ENCODE results near the gene ARMC8. TPM values are rescaled to one million over a fixed set of nuclear protein-coding genes. Genes with fewer than 3 reads are reported as not detected.

ARMC8 gene
- polyA plus RNA-seq, 3 donors: 55.9 to 58.6 (median 57.9) TPM

DNA sequence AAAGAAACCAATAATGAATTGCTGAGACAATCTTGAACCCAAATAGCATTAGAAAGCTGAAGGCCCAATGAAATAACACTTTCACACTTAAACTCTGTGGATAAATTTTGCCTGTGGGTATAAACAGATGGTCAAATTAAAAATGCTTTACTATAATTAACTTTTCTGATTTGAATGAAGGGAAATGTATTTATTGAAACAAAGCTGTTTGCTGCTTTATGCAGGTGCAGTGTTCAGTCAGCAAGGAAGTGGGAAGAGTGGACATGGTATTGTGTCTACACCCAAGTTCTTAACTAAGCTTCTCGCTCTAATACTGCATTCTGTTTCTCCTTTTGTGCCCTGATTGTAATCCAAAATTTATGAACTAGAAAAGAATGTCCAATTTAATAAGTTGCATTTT is 110.8 kb downstream of the ARMC8 start:
- no peak for DNase-seq (ENCODE audit: low read depth in 3 of 3, low spot score in 2 of 3)

DNA sequence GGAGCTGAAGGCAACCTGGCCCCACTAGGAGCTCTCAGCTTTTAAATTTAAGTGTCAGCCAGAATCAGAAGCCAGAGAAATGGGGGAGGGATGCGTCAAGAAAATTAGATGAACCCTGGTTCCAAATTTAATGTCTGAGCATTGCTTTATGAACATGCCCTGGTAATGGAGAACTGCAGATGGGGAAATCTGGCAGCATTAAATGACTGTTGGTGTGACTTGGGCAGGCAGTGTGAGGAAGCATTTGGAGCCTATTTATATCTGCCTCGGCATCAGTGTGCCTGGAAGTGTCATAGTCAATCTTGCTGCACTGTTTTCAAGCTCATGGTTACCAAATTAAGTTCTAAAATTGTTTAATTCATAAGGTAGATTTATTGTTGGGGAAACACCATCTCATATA is 113.5 kb downstream of the ARMC8 start:
- no peak for DNase-seq (ENCODE audit: low read depth in 3 of 3, low spot score in 2 of 3)

DNA sequence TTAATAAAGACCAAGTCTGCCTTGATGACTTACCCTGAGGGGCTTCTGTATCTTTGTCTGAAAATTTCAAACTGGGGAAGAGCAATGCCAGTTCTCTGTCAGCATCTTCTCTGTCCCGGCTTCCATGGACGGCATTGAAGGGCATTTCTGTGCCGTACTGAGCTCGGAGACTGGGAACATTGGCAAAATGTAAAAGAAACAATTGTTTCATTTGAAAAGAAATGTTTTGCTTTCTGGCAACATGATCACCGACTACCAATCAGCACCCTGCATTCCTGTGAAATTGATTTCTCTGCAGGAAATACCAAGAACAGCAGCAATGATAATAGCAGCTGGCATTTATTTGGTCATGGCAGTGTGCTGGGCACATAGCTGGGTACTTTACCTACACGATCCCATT is 116.4 kb downstream of the ARMC8 start:
- no peak for DNase-seq (ENCODE audit: low read depth in 3 of 3, low spot score in 2 of 3)

DNA sequence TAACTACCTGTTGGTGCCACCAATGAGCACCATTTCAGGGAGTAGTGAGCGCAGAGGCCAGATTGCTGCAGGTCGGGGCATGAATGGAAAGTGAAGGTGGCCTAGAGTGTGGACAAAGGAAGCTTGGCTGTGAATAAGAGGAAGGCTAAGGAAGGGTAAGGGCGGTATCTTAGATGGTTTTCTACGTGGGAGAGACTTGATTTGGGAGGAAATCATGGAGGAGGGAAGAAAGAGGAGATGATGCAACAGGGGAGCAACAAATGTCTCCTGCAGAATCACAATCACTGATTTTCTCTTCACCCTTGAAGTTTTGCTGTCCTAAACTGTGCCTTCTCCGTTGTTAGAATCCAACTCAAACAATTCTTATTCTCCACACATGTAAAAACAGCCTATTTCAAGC is 120.8 kb downstream of the ARMC8 start:
- no peak for DNase-seq (ENCODE audit: low read depth in 3 of 3, low spot score in 2 of 3)

DNA sequence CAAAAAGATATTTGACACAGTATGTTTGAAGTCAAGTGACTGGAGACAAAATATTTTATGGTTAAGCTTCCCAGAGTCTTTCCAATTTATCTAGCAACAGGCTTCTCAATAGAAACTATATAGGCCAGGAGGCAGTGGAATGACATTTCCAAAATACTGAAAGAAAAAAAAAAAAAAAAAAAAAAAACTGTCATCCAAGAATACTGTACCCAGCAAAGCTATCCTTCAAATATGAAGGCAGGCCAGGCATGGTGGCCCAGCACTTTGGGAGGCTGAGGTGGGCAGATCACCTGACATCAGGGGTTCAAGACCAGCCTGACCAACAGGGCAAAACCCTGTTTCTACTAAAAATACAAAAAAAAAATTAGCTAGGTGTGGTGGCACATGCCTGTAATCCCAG is 121.7 kb downstream of the ARMC8 start:
- no peak for DNase-seq (ENCODE audit: low read depth in 3 of 3, low spot score in 2 of 3)

DNA sequence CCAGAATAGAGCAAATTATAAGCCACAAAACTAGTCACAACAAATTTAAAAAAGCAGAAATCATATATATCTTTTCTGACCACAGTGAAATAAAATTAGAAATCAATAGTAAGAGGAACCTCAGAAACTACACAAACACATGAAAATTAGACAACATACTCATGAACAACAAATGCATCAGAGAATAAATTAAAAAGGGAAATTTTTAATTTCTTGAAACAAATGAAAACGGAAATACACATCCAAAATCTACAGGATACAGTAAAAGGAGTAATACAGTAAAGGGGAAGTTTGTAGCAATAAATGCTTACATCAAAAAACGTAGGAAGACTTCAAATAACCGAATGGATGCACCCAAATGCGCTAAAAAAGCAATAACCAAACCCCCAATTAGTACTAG is 123.4 kb downstream of the ARMC8 start:
- DNase-seq (ENCODE audit: low read depth in 3 of 3, low spot score in 2 of 3): no peak

DNA sequence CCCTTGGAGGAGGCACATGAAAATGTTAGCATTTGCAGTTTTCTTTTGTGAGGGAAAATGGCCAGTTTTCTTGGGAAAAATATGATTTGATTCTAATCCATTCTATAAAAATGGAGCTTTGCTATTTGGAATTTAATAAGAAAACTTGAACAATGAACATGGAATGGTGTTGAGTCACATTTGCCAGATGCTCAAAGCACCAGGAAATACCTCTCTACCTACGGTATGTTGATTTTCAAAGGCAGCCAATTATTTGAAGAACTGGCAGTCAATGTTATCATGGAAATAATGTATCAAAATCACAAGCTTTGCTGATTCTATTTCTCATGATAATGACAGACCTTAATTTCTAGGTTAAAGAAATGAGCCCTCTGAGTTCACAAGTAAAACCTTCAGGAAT is 127.7 kb downstream of the ARMC8 start:
- no peak for DNase-seq (ENCODE audit: low read depth in 3 of 3, low spot score in 2 of 3)

DNA sequence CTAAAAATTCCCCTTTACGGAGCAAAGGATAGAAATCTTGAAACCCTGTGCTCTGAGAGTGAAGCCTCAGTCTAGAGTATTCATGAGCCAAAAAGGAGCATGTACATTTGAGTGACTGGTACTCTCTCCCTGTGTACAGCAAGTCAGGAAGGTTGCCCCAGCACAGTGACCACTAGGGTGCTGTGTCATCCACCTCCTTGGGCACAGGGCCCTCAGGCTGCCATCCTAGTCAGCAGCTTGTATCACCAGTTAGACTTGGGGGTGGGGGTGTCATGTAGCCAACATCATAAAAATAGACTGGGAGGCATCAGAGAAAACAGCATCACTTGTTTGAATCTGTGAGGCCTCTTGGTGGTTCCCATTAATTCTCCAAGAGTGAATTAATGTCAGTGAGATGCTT is 130.6 kb downstream of the ARMC8 start:
- DNase-seq (ENCODE audit: low read depth in 3 of 3, low spot score in 2 of 3): no peak

DNA sequence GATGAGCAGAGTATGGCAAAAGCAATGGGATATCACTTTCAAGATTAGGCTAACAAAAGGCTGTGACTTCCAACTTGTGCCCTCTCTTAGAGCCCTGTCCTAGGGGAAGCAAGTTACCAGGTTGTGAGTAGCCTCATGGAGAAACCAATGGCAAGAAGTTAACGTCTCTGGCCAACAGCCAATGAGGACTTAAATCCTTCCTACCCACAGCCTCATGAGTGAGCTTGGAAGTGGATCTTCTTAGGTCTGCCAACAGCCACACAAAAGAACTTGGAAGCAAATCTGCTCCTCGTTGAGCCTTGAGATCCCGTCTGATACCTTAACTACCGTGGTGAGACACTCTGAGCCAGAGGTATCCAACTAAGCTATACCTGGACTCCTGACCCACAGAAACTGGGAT is 136.9 kb downstream of the ARMC8 start:
- no peak for DNase-seq (ENCODE audit: low read depth in 3 of 3, low spot score in 2 of 3)

DNA sequence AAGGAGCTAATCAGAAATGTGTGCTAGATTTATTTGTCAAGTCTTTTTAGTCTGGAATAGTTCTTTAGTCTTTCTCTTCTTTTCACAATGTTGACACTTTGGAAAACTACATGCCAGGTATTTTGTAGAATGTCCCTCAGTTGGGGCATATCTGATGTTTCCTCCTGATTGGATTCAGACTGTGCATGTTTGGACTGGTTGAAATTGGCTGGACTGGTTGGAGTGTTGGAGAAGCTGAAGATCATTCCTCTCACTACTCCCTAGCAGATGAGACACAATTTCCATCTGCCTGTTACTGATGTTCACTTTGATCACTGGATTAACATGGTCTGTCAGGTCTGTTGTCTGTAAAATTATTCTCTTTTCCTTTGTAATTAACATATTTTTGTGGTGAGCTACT is 138.9 kb downstream of the ARMC8 start:
- DNase-seq (ENCODE audit: low read depth in 3 of 3, low spot score in 2 of 3): no peak

DNA sequence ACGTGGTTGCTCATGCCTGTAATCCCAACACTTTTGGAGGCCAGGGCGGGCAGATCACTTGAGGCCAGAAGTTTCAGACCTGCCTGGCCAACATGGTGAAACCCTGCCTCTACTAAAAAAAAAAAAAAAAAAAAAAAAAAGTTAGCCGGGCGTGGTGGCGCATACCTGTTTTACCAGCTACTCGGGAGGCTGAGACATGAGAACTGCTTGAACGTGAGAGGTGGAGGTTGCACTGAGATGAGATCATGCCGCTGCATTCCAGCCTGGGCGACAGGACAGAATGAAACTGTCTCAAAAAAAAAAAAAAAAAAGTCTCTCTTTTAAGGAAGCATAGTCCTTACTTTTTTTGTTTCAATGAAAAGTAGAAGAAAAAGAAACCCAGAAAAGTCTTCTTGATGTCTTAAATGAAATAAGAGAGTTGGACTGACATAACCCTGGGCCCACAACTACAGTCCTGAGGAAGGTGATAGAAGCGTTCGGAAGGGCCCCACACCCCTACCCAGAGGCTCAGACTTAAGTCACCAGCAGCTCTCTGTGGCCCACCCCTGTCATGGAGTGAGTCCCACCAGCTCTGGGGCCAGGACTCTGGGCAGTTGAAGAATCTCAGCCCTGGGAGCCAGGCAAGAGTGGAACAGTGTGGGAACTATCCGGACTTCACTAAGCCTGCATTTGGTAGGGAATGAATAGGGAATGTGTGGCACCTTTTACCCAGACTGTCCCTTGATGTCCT is 139.9 kb downstream of the ARMC8 start:
- DNase-seq (ENCODE audit: low read depth in 3 of 3, low spot score in 2 of 3): no peak

DNA sequence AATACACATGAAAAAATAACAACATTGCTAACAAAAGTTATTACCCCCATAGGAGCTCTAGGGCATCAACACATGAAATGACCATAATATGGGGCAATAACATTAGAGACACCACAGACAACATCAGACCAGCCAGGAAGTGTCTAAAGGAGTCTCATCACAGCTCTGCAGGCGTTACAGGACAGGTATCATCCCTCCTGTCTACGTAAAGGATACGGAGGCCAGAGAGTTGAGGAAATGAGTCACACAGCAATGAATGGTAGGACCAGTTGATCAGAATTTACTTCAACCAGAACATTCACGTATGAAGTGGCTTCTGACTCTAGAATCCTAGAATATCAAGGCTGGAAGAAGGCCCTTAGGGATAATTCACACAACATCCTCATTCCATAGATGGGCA is 140.7 kb downstream of the ARMC8 start:
- no peak for DNase-seq (ENCODE audit: low read depth in 3 of 3, low spot score in 2 of 3)

DNA sequence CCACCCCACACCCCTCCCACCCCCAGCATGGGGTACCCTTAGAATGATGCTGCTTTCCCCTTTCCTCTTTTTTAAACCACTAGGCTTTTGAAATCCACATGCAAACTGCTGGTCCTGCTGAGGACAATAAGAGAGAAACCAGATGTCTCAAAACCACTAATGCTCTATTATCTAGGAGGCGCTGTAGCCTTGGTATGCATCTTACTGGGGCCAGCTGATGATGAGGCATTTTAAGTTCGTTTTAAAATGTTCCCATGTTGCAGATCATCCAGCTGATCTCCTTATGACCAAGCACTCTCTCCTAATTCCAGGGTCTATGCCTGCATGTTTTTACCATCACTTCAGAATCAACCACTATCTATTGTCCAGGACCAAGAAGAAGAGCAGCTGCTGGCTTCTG is 141.2 kb downstream of the ARMC8 start:
- no peak for DNase-seq (ENCODE audit: low read depth in 3 of 3, low spot score in 2 of 3)

DNA sequence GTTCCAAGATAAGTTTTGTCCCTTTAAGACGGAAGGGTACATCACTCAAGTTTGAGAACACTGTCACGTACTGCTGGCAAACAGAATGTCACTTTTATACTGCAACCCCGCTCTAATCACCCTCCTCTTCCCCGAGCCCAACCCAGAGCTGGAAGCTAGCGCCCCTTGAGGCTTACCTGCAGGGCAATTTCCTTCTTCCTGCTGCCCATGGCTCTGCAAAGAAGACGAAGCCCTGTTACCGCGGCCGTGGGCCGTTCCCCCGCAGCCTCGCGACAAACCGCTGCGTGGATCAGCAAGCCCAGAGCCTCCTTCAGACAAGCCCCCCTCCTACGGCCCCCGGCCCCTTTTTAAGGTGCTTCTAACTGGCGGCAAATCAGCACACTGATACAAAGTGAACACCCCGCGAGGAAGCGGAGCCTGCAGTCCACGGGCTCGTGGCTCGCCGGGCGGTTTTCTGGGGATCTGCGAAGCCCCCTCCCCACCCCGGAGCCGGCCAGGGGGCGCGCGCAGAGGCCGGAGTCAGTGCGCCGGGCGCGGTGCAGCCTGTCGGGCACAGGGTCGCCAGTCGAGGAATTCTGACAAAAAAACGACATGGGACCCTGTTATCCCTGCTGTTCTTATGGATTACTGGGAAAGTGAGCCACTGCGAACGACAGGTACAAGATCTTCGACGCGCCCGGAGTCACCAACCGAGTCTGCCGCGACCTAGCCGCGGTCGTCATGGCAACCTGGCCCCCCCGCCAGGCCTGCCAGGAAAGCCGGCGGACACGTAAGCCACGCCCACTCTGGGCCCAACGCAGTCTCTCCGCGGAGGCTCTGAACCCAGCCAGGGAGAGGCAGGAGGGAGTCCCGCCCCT is 142.3 kb downstream of the ARMC8 start, which contains the start of gene NME9:
TSS of gene NME9 (minus strand) at position 725 of the 857 bp plus-strand sequence. CDS start at position 209, 516 bp downstream.
- DNase-seq (ENCODE audit: low read depth in 3 of 3, low spot score in 2 of 3): peak in 2 of 3 donors; percentile 59 to 74

DNA sequence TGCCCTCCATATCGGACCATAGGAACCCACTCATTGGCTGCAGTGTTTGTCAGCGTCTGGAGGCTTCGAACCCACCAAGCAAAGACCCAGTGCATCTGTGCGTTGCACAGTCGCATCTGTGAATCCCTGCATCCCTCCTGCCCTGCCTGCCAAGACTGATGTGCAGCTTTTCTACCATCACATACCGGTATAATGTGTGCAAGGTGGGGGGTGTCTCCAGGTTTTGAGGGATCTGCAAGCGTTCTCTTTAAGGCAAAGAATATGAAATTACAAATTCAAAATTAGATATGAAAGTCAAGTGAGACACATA is 142.8 kb downstream of the ARMC8 start:
- no peak for DNase-seq (ENCODE audit: low read depth in 3 of 3, low spot score in 2 of 3)

DNA sequence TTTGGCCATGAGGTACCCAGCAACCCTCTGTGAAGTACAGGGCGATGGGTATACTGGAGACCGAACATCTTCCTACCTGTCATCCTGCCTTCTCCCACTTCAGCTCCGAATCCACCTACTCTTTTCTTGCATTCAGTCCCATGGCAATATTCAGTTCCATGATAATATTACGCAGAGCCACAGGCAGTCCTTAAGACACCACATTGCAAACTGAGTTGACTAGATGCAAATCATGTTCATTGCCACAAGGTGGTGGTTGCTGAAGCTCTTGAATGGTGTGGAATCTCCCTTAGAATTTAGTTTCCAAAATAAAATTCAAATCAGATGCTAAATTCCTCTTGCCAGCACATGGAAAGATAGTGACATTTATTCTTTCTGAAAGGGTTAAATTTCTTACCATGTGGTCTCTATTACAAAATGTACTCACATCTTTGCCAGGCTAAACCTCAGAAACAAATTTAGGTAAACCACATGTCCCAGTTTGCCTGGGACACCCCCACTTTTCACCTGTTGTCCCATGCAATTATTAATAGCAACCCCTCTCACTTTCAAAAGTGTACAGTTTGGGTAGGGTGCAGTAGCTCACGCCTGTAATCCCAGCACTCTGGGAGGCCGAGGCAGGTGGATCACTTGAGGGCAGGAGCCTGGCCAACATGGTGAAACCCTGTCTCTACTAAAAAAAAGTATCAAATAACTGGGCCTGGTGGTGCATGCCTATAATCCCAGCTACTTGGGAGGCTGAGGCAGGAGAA is 144.2 kb downstream of the ARMC8 start:
- no peak for DNase-seq (ENCODE audit: low read depth in 3 of 3, low spot score in 2 of 3)

DNA sequence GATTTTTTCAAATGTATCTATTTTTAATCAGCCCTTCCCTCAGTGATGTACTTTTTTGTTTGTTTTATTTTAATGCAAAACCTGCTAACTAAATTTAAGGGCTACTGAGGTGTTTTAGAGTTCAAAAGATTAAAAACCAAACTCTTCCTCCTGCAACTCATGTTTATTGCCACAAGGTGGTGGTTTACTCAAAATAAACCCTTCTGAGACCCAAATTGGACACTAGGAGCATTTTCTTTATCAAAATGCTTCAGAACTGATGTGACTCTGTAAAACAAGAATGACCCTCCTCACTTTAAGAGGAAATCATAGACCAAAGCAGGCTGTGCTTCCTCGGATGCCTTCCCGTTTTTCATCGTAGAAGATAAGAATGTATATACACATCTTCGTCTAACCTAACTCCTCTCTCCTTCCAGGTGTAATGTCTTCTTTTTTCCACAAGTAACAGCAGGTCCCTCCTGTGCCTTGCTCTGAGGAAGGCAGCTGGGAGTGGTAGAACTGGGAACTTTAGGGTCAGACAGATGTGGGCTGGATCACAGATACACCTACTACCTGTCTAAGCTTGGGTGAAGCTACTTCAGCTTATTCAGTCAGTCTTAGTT is 145.5 kb downstream of the ARMC8 start:
- DNase-seq (ENCODE audit: low read depth in 3 of 3, low spot score in 2 of 3): no peak

DNA sequence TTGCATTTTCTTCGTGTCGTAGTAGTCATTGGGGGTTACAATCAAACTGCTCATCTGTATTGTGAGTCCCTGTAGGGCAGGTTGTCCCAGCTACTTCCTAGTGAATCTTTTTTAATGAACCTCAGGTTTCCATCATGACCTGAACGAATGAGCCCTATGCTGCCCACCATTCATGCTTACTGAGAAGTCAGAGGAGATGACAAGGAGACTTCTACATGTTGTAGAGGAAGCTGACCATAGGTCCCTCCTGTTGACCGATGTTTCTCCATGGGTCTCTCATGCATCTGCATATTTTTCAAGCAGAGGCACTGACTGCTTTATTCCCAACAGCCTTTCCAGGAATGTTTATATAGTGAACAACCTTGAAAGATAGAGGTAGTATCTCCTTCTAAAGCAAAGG is 147.5 kb downstream of the ARMC8 start:
- DNase-seq (ENCODE audit: low read depth in 3 of 3, low spot score in 2 of 3): no peak

DNA sequence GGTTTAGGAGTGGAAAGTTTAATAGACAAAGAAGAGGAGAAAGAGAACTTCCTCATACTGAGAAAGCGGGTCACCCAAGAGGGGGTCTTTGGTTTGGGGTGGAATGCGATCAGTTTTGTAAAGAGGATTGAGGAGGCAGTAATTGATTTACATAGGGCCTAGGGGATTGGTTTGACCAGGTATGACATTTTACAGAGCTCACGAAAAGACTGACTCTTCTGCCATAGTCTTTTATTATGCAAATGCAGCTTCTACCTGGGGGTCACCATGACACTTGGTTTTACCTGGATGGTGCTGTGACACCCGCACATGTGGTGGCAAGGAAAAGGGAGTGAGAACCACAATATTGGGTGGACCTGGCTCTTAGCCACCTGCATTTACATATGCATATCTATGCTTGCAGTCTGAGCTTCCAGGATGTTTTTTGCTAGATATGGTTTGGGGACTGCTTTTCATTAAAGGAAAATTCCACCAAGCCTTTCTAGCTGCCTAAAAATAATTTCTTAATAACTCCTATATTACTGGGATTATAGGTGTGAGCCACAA is 149.4 kb downstream of the ARMC8 start:
- no peak for DNase-seq (ENCODE audit: low read depth in 3 of 3, low spot score in 2 of 3)

DNA sequence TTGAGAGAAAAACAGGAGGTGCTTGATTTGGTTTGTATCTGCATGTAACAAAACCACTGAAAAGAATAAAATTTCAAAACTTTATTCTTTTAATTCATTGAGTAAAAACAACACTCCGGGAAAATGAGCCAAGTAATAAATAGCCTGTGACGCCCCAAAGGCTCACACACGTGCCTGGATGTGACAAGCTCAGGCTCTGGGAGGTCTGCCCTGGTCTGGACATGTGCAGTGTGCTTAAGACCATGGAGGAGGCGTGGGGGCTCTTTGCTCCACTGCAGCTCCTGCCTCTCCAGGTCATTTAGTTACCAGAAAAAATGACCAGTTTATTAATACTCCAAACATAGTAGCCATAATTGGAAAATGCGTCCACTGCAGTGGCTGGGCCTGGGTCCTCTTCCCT is 151.1 kb downstream of the ARMC8 start:
- DNase-seq (ENCODE audit: low read depth in 3 of 3, low spot score in 2 of 3): no peak

DNA sequence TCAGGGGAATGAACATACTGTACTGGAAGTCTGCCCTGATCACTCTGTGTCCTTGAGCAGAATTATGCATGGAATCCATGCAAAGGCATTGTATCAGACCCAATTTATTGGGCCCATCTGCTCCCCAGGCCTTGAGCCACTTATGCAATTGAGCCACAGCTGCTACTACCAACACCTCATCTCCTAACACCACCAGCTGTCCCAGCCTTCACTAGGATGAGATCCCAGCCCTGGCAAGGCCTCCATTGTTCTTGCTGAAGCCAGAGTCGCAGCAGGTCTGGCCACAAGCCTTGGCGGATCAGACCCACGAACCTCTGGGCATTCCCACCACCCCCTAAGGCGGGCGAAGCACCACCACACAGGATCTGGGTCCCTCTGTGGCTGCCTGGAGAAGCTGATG is 151.7 kb downstream of the ARMC8 start:
- DNase-seq (ENCODE audit: low read depth in 3 of 3, low spot score in 2 of 3): no peak
